GM04503 (cell line): Measurements from ENCODE around the gene VPS18.

Source experiments
- DNase-seq: peaks from one replicate; pipeline ENCODE4 v3.0.0-alpha.2; 2012; ENCODE audit warnings: low read depth

The VPS18 gene

GRCh38 chr15:40937762-40938535 lies 43.7 kb downstream of the VPS18 start:
- no peak for DNase-seq

GRCh38 chr15:40938536-40938870 lies 44.3 kb downstream of the VPS18 start:
- DNase-seq: no peak

GRCh38 chr15:40940296-40940801 lies 46.1 kb downstream of the VPS18 start:
- no peak for DNase-seq

DNA sequence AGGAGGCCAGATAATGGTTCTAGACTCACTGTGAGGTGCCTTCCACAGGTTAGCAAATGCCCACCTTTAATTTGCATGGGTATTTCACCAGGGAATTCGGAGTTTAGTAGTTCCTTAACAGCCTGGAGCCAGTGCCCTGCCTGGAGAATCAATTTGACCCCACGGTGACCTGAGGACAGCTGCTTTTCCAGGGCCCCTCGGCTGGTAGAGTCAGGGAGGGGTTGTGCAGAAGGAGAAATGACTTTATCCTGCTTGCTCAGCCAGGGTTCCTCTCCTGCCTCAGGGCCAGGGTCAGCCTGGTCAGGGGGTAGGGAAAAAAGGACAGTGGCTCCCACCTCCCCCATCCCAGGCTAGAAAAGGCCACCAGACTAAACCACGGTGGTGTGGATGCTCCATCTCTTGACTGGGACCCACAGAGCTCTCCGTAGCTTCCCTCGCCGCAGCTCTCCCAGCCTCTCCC lies 46.8 kb downstream of the VPS18 start:
- no peak for DNase-seq

DNA sequence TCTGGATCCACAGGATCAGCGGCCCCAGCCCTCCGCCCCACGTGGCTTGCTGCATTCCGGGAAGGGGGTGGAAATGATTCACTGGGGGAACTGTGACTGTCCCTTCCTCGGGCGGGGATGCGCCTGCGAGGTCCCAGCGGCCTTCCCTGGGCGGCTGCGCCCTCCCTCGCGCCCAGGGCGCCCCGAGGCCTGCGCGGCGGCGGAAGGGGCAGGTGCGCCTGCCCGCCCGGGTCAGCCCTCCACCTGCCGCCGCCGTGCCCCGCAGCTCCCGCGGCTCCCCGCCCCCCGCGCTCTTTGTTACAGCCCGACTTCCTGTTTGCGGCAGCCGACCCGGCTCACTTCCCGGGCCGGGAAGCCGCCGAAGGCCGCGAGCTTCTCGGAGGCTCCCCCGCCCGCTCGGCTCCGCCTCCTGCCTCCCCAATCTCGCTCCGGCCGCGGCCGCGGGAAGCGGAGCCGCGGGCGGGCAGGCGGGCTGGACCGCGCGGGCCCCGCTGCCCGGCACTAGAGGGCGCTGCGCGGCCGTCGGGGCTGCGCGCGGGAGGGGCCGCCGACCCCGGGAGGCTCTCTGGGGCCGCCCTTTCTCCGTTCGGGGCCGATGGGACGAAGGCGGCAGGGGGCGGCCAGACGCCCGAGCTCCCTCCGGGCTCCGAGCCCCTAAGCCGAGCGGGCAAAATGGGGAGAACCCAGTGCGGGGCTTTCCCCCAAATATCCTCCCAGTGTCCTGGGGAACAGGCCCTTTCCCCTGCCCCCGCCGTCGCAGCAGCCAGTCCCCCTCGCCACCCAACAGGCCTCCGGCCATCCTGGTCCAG lies 47.5 kb downstream of the VPS18 start:
- DNase-seq: no peak

DNA sequence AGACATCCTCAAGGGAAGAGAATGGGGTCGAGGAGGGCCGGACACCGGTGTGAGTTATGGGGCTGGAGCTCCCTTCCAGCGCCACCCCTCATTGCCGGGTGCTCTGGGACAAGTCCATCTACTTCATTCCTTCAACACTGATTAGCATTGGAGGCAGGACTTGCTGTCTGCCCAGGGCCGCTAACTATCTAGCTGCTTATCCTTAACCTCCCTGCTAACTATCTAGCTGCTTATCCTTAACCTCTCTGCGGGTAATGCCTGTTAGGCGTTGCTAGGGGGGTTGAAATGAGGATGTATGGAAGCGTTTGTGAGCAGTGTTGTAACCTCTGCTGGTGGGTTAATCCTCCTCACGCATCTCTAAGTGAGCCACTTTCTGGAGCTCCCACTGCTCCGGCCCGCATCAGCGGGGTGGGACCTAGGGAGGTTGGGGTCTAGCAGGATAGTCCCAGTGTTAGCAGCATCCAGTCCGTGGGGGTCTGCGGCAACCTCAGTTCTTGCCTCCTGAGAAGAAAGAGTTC lies 48.1 kb downstream of the VPS18 start:
- no peak for DNase-seq

DNA sequence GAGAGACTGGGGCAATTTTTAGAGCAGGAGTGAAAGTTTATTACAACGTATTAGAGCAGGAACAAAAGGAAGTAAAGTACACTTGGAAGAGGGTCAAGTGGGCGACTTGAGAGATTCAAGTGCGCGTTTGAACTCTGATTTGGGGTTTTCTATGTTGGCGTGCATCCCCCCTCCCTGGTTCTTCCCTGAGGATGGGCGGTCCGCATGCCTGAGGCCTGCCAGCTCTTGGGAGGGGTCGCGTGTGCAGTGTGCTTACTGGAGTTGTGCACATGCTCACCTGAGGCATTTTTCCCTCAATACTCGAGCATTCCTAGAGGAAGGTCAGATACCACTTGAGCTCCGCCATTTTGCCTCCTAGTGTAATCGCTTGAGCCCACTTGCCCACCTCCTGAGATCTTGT lies 48.6 kb downstream of the VPS18 start:
- no peak for DNase-seq

DNA sequence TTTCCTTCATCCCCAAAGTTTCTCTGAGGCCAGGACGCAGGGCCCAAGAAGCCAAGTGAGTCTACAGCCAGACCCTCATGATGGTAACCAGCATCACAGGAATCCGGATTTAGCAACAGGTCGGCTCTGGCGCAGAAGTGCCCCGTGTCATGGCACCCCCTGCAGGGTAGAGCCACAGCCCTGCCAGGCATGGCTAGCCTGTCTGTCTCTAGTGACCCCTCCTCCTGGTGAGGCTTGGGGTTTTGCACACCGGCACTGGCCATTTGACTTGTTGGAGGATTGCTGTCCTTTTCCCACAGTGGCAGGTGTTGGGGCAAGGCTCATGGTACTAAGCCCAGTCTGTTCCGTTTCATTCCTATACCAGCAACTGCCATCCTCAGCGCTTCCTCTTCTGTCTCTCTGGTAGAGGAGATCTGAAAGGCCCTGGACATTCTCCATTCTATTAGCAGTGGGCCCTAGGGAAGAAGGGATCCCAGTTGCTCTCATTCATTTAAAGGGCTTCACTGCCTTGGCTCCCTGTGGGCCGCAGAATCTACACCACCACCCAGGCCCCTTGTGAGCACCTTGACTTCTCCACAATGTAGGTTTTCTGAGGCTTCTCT lies 49.6 kb downstream of the VPS18 start:
- no peak for DNase-seq

DNA sequence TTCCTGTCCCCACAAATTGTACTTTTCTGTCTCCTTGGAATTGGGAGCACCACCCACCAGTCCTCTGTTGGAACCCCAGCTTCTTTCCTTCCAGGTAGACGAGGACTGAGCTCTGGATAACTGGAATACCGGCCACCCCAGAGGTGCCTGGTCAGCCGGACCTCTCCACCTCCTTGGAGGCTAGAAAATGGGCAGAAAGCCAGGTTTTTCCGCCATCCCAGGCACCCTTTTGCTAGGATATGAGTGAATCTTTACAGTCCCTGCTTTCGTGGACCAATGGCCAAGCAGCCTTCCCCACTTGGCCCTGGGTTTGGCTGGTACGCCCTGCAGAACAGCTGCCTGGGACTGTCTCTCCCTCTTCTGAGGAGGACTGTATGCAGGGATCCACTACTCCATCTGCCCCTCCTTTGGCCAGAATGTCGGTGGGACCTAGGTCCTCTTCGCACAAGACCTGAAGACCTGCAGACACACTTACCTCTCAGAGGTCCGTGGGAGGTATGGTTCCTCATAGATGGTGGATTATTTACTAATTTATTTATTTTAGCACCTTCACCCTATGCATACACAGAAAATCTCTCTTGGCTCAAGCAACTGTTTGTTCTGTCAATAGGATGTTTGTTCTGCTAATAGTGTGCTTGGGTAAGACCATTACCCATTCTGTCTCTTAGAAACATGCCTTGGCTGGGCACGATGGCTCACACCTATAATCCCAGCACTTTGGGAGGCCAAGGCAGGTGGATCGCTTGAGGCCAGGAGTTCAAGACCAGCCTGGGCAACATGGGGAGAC lies 50.5 kb downstream of the VPS18 start:
- no peak for DNase-seq

- no peak for DNase-seq
Measured at GRCh38 chr15:40948706-40949473, 54.6 kb downstream of the VPS18 start.

DNA sequence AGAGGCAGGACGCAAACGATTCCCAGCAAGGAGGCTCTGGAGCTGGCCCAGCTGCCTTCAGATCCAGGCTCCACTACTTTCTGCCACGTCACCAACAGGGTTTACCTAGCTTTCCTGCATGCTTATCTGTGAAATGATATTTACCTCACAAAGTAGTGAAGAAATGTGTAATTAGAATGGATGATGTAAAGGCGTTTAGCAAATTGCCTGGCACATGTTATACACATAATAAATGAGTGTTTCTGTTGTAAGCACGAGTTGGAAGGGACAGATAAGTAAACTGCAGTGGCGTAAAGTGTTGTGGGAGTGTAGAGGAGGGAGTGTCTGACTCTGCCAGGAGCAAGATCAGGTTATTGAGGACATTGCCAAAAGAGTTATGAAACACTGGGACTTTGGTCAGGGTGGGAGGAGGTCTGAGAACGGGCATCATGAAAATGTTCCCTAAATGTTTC lies 55.5 kb downstream of the VPS18 start:
- DNase-seq: no peak

GRCh38 chr15:40951764-40952163 lies 57.5 kb downstream of the VPS18 start:
- no peak for DNase-seq

DNA sequence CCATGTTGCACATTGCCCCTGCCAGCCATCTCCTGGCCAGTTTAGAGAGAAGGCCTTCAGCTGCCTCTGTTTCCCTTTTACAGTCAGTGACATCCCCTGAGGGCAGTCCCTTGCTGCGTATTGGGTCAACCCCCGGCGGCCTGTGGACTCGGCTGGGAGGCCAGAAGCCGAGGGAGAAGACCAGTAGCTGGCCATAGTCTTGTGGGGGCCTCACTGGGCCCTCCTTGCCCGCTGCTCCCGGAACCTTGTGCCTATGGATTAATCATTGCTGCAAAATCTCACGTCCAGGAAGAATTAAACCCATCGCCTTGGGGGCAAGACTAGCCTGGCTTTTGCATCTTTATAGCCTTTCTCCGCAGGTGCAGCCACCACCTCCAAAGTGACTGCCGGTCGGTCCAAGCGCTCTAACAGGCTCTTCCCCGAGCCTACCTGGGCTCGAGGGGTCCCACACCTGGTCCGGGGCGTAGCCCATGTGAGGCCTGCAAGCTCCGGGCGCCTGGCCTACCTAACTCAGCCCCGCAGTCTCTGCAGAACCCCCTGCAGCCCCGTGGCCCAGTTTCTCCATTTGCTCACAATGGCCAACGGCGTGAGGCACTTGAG lies 58.2 kb downstream of the VPS18 start:
- DNase-seq: no peak

GRCh38 chr15:40952901-40953712 lies 58.9 kb downstream of the VPS18 start, which contains the start of gene CHAC1:
Gene CHAC1, plus strand, starts transcription at chr15:40953471. Its CDS starts 113 bp downstream, at chr15:40953584.
- peak; percentile 80 for DNase-seq
